ENCODE data around the gene CRTAC1.

- TF ChIP-seq CTCF (optimal IDR thresholded peaks at IDR 0.05 in 1 of 3, IDR thresholded peaks at IDR 0.05 in 1 of 3, conservative IDR thresholded peaks at IDR 0.05 in 1 of 3; ENCODE audit: extremely low read depth in 1 of 3, insufficient read depth in 2 of 3, low read length in 3 of 3) (no peak), EZH2 (IDR thresholded peaks at IDR 0.05; ENCODE audit: low read length) (no peak)
These were observed 109.6 kb downstream of the CRTAC1 start for GRCh38 chr10:97920865-97921264.

Data from keratinocyte (primary cell).